ENCODE data around the gene BICC1.

BICC1 gene

DNA sequence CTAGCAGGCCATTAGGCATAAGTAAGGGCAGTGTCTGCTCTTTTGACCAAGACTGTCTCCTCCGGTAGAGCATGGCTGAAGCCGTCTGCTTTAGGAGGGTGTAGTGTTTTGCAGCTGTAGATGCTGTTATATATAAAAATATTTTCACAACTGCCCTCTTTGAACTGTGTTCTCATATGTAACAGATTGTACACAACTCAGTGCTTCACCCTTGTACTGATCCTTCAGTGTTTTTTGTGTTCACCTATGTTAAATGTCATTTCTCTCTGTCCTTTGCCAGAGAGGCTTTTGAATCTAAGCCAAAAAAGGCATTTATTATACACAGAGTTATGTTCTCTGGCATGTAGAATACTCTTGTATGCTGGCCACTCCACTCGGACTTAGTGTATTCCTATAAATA is 135.5 kb downstream of the BICC1 start:
- no peak for DNase-seq (ENCODE audit: low read depth)

DNA sequence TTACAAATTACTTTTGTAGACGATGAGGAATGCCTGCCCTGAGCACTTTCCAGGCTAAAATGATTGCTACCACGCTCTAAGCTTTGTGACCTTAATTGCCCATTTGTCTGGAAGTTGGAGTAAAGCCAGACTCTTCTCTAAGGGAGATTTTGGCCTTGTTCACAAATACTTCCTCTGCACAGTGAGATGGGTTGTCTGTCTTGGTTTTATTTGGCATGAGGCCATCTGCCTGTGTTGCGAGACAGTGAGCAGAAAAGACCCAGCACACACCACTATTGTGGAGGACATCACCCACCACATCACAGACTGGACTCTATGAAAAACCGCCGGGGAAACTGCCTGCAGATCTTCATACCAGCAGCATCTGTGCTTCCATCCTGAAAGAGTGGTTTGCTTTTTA is 138.4 kb downstream of the BICC1 start:
- no peak for DNase-seq (ENCODE audit: low read depth)

DNA sequence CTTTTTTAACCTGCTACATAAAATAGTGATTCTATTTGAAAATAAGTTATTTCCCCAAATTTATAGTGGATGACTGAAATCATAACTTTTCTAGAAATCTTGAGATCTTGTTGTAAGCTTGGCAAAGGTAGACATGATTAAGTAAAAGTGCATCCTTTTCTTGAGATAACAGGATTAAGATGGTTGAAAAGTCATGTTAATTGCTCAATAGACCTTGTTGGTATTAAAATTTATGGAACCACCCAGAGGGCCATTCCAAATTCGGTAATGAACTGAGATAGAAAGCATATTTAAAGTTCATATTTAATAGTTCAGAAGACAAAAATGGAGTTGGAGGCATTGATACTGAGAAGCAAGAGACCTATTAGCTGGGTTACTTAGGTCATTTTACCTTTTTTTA is 139.1 kb downstream of the BICC1 start:
- no peak for DNase-seq (ENCODE audit: low read depth)

DNA sequence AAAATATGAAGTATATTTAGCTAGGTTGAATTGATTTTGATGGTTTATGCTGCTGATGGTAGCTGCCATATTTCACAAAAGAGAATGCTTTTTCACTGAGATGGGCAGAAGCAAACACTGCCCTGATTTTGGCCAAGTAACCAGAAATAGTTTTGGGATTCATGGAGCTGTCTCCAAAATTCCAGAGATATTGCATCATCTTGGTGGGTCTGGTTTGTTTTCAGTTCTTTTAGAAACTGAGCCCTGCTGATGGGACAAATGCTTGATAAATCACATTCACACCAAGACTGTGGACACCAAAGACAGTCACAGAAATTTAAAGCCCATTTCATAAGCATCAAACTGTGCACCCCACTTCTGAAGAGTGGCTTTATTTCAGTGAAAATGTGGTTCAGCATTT is 140.5 kb downstream of the BICC1 start:
- DNase-seq (ENCODE audit: low read depth), result no peak

DNA sequence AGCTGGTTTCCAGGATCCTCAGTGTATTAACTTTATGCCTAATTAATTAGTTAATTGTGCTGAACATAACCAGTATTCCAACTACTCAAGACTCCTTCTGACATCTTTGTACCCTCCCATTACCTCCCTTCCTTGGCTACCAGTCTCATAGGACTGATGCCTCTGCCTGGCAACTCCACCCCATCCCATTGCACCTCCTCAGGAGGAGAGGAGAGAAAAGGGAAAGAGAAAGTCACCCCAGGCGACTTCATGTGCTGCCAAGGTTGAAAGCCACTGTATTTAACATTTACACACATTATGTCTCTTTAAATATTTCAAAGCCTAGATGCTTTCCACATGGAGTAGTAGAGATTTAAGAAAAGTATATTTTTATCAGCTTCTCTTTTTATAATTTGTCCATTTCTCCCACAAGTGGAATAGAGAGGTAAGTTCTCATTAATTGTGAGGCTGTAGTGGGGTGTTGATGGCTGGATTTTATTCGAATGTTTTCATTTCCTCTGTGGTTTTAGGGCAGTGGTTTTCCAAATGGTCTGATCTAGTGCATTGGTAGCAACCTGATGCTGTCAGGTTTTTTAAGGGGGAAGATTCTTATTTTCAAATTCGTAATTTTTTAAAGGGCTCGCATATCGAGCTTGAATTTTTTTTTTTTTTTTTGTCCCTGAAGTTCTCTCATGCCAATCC is 148.0 kb downstream of the BICC1 start:
- no peak for DNase-seq (ENCODE audit: low read depth)

DNA sequence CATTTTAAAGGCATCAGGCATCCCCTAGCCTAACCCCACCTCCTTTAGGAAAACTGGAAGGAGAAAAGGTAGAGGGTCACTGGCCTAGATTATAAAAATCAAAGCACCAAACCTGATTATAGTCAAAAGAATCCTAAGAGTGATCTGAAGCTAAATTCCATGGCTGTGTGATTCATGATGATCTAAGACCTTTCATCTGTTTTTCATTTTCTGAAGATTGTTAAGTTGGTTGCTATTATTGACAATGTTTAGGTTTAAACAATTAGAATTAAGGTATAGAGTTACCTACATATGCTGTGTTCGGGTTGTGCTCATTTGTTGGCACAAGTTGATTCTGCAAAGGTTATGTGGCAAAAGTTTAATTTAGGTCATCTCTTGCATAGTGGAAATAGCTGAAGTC is 148.7 kb downstream of the BICC1 start:
- no peak for DNase-seq (ENCODE audit: low read depth)

DNA sequence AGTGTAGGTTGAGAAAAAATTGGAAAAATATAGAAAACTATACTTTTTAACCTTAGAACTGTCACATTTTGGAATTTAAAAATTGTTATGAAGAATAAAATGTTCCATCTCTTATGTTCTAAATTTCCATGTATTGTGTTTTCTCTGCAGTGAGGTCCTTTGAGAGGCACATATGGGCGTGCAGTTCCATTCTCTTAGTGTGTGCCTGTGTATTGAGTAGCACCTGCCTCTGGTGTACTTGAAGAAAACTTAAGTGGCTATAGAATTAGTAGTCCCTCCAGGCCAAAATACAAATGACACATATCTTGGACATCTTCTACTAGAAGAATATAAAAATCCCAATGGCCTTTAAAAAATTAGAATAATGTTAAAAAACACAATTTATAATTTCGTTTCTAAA is 149.2 kb downstream of the BICC1 start:
- no peak for DNase-seq (ENCODE audit: low read depth)

DNA sequence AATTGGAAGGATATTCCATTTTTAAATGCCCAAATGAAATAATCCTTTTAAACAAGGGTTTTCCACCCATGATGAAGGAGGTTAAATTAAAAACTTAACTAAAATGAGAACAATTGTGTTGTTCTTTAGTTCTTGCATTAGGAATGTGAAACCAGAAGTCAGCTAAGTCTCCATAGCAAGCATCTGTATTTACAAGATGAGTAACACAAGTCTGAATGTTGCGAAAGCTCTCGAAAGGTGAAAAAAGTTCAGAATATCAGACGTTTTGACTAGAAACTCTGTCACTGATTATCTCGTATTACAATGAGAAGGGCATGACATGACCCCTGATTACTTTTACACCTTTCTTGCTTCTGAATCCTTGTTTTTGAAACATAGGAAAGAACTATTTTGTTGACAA is 149.6 kb downstream of the BICC1 start:
- DNase-seq (ENCODE audit: low read depth), result no peak

DNA sequence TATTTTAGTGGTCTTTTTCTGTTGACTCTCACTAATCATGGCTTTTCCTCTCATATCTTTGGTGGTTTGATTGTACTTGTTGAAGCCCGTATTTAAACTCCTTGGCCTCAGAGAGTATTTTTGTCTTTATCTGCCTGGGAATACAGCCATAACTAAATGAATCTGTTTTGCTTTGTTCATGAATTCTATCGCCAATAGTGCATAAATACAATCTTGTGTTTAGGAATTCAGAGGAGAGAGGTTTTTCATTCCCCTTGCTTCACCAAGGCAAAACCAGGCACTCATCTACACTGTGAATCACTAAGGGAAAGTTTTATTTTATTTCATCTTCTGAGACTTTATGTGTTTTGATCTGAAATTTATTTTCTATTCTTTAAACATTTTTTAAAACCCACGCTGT is 152.7 kb downstream of the BICC1 start:
- DNase-seq (ENCODE audit: low read depth), result no peak

DNA sequence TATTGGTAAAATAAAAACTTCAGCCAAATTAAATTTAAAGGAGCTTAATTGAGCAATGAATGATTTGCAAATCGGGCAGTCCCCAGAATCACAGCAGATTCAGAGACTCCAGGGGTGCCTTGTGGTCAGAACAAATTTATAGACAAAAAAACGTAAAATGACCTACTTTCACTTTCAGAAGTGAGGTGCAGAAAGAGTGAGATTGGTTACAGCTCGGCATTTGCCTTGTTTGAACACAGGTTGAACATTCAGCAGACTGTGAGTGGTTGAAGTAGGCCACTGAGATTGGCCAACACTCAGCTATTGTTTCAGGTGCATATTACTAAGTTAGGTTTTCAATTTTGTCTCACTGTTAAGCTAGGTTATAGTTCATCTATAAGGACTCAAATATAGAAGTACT is 153.4 kb downstream of the BICC1 start:
- DNase-seq (ENCODE audit: low read depth), result no peak

DNA sequence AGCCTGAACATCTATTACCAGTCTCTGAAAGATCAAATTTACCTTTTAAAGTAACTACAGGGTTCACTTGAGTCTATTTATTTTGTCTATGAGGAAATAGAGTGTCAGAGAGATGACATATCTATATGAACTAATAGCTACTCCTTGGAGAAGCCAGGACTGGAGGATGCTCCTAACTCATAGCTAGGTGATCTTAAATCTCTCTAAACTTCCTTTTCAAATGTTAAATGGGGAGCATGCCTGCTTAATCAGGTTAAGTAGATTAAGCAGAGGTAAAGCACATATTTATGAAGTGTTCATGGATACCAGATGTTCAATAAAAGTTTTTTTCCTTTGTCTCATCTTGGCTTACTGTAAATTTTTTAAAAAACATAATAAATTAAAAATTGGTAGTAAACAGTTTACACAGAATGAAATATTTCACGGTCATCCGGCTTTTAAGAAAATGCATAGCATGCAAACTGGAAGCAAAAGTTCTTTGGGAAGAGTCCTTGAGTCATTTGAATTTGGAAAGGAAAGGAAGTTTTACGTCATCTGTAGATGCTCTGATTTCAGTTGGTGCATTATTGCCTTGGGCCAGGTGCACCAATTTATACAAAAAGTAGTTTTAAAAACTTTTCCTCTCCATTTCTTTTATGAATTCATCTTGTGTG is 155.1 kb downstream of the BICC1 start:
- no peak for DNase-seq (ENCODE audit: low read depth)

DNA sequence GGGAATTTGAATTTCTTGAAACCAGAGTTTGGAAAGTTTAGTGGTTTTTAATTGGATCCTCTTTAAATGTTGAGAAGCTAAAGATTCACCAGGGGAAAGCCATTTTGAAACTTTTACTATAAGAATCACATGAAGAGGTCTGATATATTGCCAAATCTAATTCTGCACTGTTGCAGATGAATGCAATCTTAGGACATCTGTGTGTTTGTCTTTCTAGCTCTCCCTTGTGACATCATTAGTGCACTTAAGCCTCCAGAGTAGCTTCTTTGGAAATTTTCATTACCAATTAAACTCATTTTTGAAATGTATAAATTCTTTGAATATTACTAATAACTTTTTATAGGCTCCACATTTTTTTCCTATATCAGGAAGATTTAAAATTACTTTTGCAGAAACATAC is 160.2 kb downstream of the BICC1 start:
- DNase-seq (ENCODE audit: low read depth), result no peak

DNA sequence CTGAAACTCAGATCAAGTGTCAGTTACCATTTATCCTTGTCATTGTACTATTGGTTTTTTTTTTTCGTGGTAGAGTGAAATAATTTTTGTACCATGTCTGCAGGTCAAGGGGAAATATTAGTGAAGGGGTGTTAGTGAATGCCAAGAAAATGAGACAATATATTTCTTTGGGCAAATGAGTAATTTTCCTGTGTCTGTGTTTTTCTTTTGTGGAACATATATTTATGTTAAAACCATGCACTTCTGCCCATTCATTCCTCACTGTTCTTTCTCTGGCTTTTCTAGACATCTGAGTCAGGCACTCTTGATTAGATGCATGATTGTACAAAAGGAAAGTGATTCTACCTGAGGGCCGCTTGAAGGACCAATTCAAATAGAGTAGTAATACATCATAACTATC is 161.6 kb downstream of the BICC1 start:
- no peak for DNase-seq (ENCODE audit: low read depth)

DNA sequence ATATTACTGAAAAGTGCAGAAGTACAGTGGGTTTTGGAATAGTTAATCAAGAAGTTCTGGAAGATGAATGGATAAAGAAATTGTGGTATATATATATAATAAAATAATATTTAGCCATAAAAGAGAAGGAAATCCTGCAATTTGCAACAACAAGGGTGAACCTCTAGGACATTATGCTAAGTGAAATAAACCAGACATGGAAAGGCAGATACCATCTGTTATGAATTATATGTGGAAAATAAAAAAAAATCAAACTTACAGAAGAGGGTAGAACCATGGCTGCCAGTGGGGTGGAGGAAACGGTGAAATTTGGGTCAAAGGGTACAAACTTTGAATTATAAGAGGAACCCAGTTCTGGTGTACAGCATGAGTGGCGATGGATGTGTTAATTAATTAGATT is 162.6 kb downstream of the BICC1 start:
- no peak for DNase-seq (ENCODE audit: low read depth)

DNA sequence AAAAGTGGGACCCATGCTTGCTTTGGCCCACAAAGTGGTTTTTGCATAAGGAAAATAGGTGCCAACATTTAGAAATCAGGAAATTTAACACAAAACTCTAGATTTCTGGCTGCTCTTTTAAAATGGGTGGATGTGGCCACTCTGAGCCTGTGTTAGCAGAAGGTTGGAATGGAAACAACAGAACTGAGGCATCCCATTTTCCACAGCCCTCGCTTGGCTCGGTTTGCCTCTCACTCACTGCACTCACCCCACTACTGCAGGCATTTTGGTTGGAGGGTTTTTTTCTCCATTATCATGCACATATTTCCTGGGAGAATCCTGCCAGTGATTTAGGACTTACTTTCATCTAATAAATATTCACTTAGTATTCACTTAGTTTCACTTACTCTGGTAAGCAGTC is 178.9 kb downstream of the BICC1 start:
- DNase-seq (ENCODE audit: low read depth), result no peak

DNA sequence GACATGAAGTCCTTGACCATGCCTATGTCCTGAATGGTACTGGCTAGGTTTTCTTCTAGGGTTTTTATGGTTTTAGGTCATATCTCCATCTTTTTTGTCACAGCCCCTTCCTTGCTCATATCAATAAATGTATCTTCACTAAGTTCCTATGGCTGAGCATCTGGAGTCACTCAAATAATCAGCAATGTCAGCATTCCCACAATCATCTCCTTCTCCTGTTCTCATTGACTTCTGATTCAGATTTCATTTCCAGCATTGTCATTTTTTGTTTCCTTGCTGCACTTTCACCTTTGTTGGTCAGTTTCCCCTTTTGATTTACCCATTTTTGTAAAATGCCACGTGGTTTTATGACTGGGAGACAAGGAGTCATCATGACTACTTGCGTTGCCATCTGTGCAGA is 181.2 kb downstream of the BICC1 start:
- DNase-seq (ENCODE audit: low read depth), result no peak

DNA sequence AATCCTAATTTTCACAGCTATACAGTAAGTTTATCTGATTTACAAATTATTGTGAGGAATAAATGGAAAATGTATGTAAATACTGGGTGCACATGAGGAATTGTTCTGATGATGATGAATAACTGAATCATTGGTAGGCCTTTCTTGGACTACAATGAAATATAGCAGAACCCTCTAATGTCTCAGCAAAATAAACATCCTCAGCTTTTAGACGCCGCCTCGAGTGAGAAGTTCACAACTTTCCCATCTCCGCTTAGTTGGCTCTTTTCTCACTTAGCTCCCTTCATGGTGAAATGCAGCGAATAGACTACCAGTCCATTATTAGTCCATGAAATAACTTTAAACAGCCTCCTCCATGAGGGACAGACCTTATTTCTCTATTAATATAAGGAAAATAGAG is 182.3 kb downstream of the BICC1 start:
- no peak for DNase-seq (ENCODE audit: low read depth)

DNA sequence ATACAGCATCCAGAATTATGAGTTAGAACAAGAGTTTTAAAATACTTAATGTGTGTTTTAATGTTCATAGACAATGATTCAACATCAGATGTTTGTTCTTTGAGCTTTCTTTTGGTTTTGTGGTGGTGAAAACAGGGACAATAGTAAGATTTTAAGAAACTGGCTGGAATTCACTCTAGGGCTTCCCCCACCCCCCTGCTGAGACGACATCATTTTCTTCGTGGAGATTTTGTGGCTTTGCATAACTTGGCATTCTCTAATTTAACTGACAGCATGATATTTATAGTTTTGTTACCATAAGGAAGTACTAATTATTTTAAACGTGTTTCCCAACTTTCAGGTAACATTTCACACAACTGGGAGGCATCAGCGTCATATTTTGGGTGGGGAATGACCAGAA is 184.1 kb downstream of the BICC1 start:
- no peak for DNase-seq (ENCODE audit: low read depth)

DNA sequence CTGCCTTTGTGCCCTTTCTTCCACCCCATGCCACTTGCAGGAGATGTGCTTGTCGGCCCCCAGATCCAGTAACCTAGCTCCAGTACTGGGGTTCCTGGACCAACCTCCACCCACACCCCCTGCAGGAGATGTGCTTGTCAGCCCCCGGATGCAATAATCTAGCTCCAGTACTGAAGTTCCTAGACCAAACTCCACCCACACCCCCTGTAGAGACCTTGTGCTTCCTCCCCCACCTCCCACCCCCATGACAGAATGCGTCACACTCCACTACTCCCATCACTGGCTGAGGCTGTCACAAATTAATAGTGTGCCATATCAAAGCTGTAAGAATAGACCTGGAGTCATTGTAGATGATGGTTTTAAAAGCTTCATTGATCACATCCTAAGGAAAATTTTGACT is 185.0 kb downstream of the BICC1 start:
- no peak for DNase-seq (ENCODE audit: low read depth)

DNA sequence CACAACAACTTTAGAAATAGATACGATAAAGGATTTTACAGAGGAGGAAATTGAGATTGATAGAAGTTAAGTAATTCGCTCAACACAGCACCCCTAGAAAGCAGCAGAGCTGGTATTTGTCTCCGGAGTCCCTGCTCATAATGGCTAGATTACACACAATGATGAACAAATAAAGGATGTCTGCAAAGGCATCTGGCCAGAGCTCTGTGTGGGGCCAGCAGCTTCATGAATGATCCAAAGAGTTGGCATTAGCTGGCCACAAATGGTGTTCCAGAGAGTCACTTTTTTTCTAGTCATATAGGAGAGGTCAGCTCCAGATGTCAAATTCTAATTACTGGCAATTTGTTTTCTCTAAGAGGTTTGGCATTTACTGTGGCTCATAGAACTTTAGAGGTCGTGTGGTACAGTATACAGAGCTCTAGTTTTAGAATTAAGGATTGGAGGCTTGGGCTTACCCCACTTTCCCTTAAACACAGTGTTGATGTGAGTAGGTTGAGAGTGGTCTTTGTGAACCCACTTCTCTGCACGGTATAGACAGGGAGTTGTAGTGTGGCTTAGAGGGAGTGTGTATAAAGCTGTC is 186.2 kb downstream of the BICC1 start:
- no peak for DNase-seq (ENCODE audit: low read depth)

DNA sequence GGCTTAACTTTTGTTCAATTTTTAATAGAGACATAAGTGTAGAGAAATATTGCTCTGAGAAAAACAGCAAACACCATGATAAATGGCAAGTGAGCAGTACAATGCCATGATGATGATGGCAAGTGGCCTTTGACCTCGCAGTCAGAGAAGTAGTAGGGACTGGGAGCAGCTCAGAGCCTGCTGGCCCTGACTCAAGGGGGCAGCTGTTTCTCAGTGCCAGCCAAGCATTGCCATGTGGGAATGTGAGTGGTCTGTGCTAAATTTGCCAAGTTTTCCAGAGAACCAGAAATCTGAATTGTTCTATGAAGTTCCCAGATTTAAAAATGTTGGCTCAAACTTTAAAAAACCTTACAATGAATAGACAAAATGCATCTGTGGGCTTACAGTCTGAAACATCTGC is 187.9 kb downstream of the BICC1 start:
- no peak for DNase-seq (ENCODE audit: low read depth)

DNA sequence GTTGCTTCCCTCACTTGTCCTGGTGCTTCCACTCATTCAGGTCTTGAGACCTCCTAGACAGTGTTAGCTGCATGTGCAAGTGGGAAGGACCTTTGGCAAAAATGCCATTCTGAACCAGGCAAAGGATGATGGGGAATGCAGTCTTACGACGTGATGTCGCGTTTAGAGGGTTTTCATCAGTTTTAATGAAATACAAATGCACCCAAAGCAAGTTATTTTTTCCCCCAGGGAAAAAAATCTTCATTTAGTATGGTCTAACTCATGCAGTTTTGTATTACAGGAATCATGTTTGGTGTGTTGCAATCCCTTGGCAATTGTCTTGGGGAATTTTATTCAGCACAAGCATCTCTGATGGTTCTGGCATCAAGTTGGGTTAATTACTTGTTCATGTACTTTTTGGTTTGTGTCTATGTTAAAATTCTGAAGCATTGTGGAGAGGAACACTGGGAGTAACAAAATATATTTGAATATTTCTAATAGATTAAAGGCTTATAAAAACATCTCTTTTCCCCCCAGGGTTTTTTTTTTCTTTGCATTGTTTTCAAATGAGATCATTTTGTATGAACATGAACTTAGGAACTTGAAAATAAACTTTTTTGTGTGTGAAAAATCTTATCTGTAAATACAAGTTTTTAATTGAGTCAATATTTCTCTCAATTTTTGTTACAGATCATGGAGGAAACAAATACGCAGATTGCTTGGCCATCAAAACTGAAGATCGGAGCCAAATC is 188.9 kb downstream of the BICC1 start:
- DNase-seq (ENCODE audit: low read depth), result no peak

DNA sequence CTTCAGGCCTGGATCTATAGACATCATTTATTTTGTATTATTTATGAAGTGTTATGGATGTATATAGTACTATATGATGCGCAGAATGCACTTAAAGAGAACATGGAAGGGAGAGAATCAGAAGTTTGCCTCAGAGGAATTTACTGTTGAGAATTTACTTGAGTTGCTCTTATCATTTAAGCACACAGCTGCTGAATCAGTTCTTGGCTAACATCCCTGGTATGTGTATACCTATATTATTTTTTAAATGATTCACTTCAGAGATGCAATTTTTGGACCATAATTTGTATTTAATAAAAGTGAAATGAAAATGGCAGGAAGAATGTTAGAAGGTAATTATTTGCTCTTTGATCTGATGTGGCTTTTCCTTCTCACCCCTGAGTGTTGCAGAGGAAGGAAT is 191.6 kb downstream of the BICC1 start:
- no peak for DNase-seq (ENCODE audit: low read depth)

All from activated T-cell treated with anti-CD3 and anti-CD28 coated beads for 24 hours (primary cell).